Astrocyte (in vitro differentiated cells and primary cell): ENCODE data around the gene OR10J4. TPM values are rescaled to one million over a fixed set of nuclear protein-coding genes. Genes with fewer than 3 reads are reported as not detected.

Experiments used
- DNase-seq: peaks from one replicate; pipeline ENCODE4 v3.0.0-alpha.2; 2010; ENCODE audit warnings: low read depth
- FAIRE-seq: peaks from 2 replicates; lab custom pipeline; 2011; peaks lifted over from hg19 to GRCh38; lab: Jason Lieb, UNC
- H2AFZ ChIP-seq: 2 replicates; pipeline ENCODE4 v1.6.0; 2012; ENCODE audit warnings: low read depth, low read length, inconsistent platforms
- H3K27ac ChIP-seq: 2 replicates; pipeline ENCODE4 v1.5.1; 2011; ENCODE audit warnings: low read depth, low read length, inconsistent platforms
- H3K27me3 ChIP-seq: 2 replicates; pipeline ENCODE4 v1.6.0; 2011; ENCODE audit warnings: low read length, inconsistent platforms; ENCODE audit not compliant: insufficient read depth
- H3K36me3 ChIP-seq: 2 replicates; pipeline ENCODE4 v1.5.1; 2011; ENCODE audit warnings: low read length, inconsistent platforms; ENCODE audit not compliant: insufficient read depth
- H3K4me1 ChIP-seq: 2 replicates; pipeline ENCODE4 v1.5.1; 2011; ENCODE audit warnings: low read length, inconsistent platforms; ENCODE audit not compliant: insufficient read depth
- H3K4me2 ChIP-seq: 2 replicates; pipeline ENCODE4 v1.6.0; 2012; ENCODE audit warnings: low read length, inconsistent platforms
- H3K4me3 ChIP-seq: 2 replicates; pipeline ENCODE4 v1.5.1; 2011; ENCODE audit warnings: low read depth, mild to moderate bottlenecking, low read length, inconsistent platforms; ENCODE audit not compliant: insufficient read depth
- H3K79me2 ChIP-seq: 2 replicates; pipeline ENCODE4 v1.6.0; 2012; ENCODE audit warnings: mild to moderate bottlenecking, low read length, inconsistent platforms; ENCODE audit not compliant: insufficient read depth
- H3K9ac ChIP-seq: 2 replicates; pipeline ENCODE4 v1.6.0; 2012; ENCODE audit warnings: mild to moderate bottlenecking, low read length, inconsistent platforms
- H3K9me3 ChIP-seq: 2 replicates; pipeline ENCODE4 v1.5.1; 2012; ENCODE audit warnings: low read depth, mild to moderate bottlenecking, low read length, inconsistent platforms; ENCODE audit not compliant: insufficient read depth
- H4K20me1 ChIP-seq: 2 replicates; pipeline ENCODE4 v1.6.0; 2012; ENCODE audit warnings: low read length, inconsistent platforms; ENCODE audit not compliant: insufficient read depth
- H3K27ac Mint-ChIP-seq: one replicate; pipeline ENCODE4 v1.8.0; 2021; ENCODE audit warnings: mild to moderate bottlenecking, mixed read lengths; ENCODE audit not compliant: unreplicated experiment
- H3K27me3 Mint-ChIP-seq: one replicate; pipeline ENCODE4 v1.8.0; 2021; ENCODE audit warnings: low read depth, mixed read lengths; ENCODE audit not compliant: unreplicated experiment
- H3K36me3 Mint-ChIP-seq: one replicate; pipeline ENCODE4 v1.8.0; 2021; ENCODE audit warnings: low read depth, mixed read lengths; ENCODE audit not compliant: unreplicated experiment
- H3K4me1 Mint-ChIP-seq: one replicate; pipeline ENCODE4 v1.8.0; 2021; ENCODE audit warnings: low read depth, mixed read lengths; ENCODE audit not compliant: unreplicated experiment
- H3K4me3 Mint-ChIP-seq: one replicate; pipeline ENCODE4 v1.8.0; 2021; ENCODE audit warnings: mild to moderate bottlenecking, moderate library complexity, mixed read lengths; ENCODE audit not compliant: unreplicated experiment
- H3K9me3 Mint-ChIP-seq: one replicate; pipeline ENCODE4 v1.8.0; 2021; ENCODE audit warnings: mild to moderate bottlenecking, mixed read lengths; ENCODE audit not compliant: unreplicated experiment
- CTCF ChIP-seq: IDR thresholded peaks from 2 replicates; pipeline ENCODE4 v1.5.1; 2011; ENCODE audit warnings: low read depth, mild to moderate bottlenecking, inconsistent platforms, low read length, moderate library complexity; ENCODE audit not compliant: insufficient read depth
- EZH2 ChIP-seq: IDR thresholded peaks from 2 replicates; pipeline ENCODE4 v1.6.1; 2012; ENCODE audit warnings: mild to moderate bottlenecking, low read length, inconsistent platforms; ENCODE audit not compliant: insufficient read depth
- total RNA-seq: library from RNA; stranded (reverse); gene quantifications from 2 replicates; pipeline ENCODE4 v1.2.1, GENCODE V29; 2021

The OR10J4 gene
- total RNA-seq, 1 donor from 2014 or later, result not detected

DNA sequence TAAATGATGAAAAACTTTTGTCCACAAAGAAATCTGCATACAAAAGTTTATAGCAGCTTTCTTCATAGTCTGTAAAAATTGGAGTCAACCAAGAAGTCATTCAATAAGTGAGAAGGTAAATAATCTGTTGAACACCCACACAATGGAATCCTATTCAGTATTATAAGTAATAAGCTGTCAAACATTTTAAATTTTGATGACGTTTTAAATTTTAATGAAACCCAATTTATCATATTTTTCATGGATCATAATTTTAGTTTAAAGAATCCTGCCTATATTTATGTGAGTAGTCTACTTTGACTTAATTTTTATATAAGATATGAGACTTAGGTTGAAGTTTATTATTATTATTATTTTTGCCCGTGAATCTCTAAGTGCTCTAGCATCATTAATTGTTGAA is 27.5 kb downstream of the OR10J4 start:
- H3K4me1 Mint-ChIP-seq, result no peaks in the 10 kb centered on the region

DNA sequence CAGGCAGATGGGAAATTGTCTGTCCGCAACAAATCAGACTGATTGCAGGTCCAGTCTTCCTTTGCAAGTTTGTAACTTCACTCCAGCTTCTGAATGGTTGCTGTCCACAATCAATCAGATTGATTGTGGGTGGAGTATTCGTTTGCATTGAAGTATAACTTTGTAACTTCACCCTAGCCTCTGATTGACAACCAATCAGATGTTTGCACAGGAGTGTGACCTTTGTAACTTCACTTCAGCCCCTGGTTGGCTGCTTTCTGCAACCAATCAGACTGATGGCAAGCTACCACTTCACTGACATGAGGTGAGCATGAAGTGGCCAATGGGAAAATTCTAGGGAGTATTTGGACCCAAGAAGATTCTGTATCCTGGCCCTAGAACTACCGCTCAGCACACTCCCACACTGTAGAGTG is 33.2 kb downstream of the OR10J4 start:
- peaks cover 7% of the 10 kb centered on the region for H3K4me1 Mint-ChIP-seq
- FAIRE-seq, result no peak

More for the DNA sequence above, 27.5 kb downstream of the OR10J4 start:
- Histone ChIP-seq H3K4me3 (no peak overlapping the region), H3K4me1 (no peaks in the 10 kb centered on the region), H3K9me3 (no peaks in the 10 kb centered on the region), H3K4me2 (no peak overlapping the region), H2AFZ (no peak overlapping the region), H4K20me1 (no peaks in the 10 kb centered on the region), H3K79me2 (no peaks in the 10 kb centered on the region), H3K27me3 (no peaks in the 10 kb centered on the region), H3K36me3 (no peaks in the 10 kb centered on the region), H3K27ac (no peak overlapping the region), H3K9ac (no peak overlapping the region)
- Mint-ChIP-seq H3K36me3 (no peaks in the 10 kb centered on the region), H3K4me3 (no peak overlapping the region), H3K9me3 (peaks cover 7% of the 10 kb centered on the region), H3K27ac (no peak overlapping the region), H3K27me3 (no peaks in the 10 kb centered on the region)
- TF ChIP-seq CTCF, result no peak
- no peak for DNase-seq
- no peak for FAIRE-seq

GRCh38 chr1:159468321-159468720 is 36.3 kb downstream of the OR10J4 start:
- no peak overlapping the region for H3K27ac Mint-ChIP-seq
- H2AFZ ChIP-seq, result no peak overlapping the region
- H3K9me3 Mint-ChIP-seq, result no peaks in the 10 kb centered on the region
- no peaks in the 10 kb centered on the region for H3K36me3 ChIP-seq
- no peaks in the 10 kb centered on the region for H3K36me3 Mint-ChIP-seq
- no peak overlapping the region for H3K4me2 ChIP-seq
- no peak overlapping the region for H3K4me3 ChIP-seq
- H3K9ac ChIP-seq, result no peak overlapping the region
- no peak for TF ChIP-seq CTCF
- TF ChIP-seq EZH2, result no peak
- DNase-seq, result no peak
- H3K9me3 ChIP-seq, result no peaks in the 10 kb centered on the region
- H4K20me1 ChIP-seq, result no peaks in the 10 kb centered on the region
- H3K27me3 Mint-ChIP-seq, result no peaks in the 10 kb centered on the region
- no peaks in the 10 kb centered on the region for H3K79me2 ChIP-seq
- no peaks in the 10 kb centered on the region for H3K4me1 ChIP-seq
- H3K27ac ChIP-seq, result no peak overlapping the region
- no peak for FAIRE-seq
- no peak overlapping the region for H3K4me3 Mint-ChIP-seq
- H3K27me3 ChIP-seq, result no peaks in the 10 kb centered on the region
- peaks cover 8% of the 10 kb centered on the region for H3K4me1 Mint-ChIP-seq

More for the DNA sequence above, 33.2 kb downstream of the OR10J4 start:
- Mint-ChIP-seq H3K27me3 (no peaks in the 10 kb centered on the region), H3K9me3 (peaks cover 4% of the 10 kb centered on the region), H3K27ac (no peak overlapping the region), H3K4me3 (no peak overlapping the region), H3K36me3 (no peaks in the 10 kb centered on the region)
- Histone ChIP-seq H3K4me1 (no peaks in the 10 kb centered on the region), H3K9me3 (no peaks in the 10 kb centered on the region), H3K36me3 (no peaks in the 10 kb centered on the region), H3K27ac (no peak overlapping the region), H3K9ac (no peak overlapping the region), H4K20me1 (no peaks in the 10 kb centered on the region), H3K4me2 (no peak overlapping the region), H2AFZ (no peak overlapping the region), H3K27me3 (no peaks in the 10 kb centered on the region), H3K4me3 (no peak overlapping the region), H3K79me2 (no peaks in the 10 kb centered on the region)
- TF ChIP-seq EZH2, result no peak
- no peak for TF ChIP-seq CTCF
- DNase-seq, result no peak
